DMS114 treated with DMSO at 0.1 percent for 48 hours (cell line): ENCODE results near the gene ADAMTS12.

Experiments used
- DNase-seq: peaks from one replicate; lab custom pipeline; 2025; ENCODE audit not compliant: unreplicated experiment; lab: John Stamatoyannopoulos, UW

ADAMTS12 gene

GRCh38 chr5:33810491-33811120 lies 81.2 kb downstream of the ADAMTS12 start:
- no peak for DNase-seq

GRCh38 chr5:33809936-33810335 lies 81.9 kb downstream of the ADAMTS12 start:
- no peak for DNase-seq

GRCh38 chr5:33808699-33809098 lies 83.1 kb downstream of the ADAMTS12 start:
- DNase-seq = no peak

- no peak for DNase-seq
Observed at GRCh38 chr5:33807771-33808170, 84.0 kb downstream of the ADAMTS12 start.

- DNase-seq = no peak
Observed at GRCh38 chr5:33806738-33807442, 84.9 kb downstream of the ADAMTS12 start.

- DNase-seq = no peak
Observed at GRCh38 chr5:33801292-33801691, 90.5 kb downstream of the ADAMTS12 start.

- DNase-seq = no peak
Observed at GRCh38 chr5:33800241-33800950, 91.4 kb downstream of the ADAMTS12 start.

GRCh38 chr5:33795496-33795895 lies 96.3 kb downstream of the ADAMTS12 start:
- no peak for DNase-seq

- no peak for DNase-seq
Observed at GRCh38 chr5:33794550-33795181, 97.1 kb downstream of the ADAMTS12 start.

- DNase-seq = no peak
Observed at GRCh38 chr5:33793836-33794549, 97.8 kb downstream of the ADAMTS12 start.

GRCh38 chr5:33793276-33793675 lies 98.5 kb downstream of the ADAMTS12 start:
- no peak for DNase-seq

GRCh38 chr5:33792559-33792958 lies 99.2 kb downstream of the ADAMTS12 start:
- DNase-seq = no peak

GRCh38 chr5:33789567-33789957 lies 102.2 kb downstream of the ADAMTS12 start:
- DNase-seq = no peak

- no peak for DNase-seq
Observed at GRCh38 chr5:33788922-33789566, 102.7 kb downstream of the ADAMTS12 start.

- no peak for DNase-seq
Observed at GRCh38 chr5:33785571-33785970, 106.2 kb downstream of the ADAMTS12 start.

GRCh38 chr5:33781286-33781685 lies 110.5 kb downstream of the ADAMTS12 start:
- DNase-seq = no peak

- DNase-seq = no peak
Observed at GRCh38 chr5:33776151-33776660, 115.6 kb downstream of the ADAMTS12 start.

GRCh38 chr5:33774341-33774740 lies 117.4 kb downstream of the ADAMTS12 start:
- DNase-seq = no peak

- no peak for DNase-seq
Observed at GRCh38 chr5:33772380-33772897, 119.4 kb downstream of the ADAMTS12 start.

- DNase-seq = no peak
Observed at GRCh38 chr5:33769968-33770367, 121.8 kb downstream of the ADAMTS12 start.
